ENCODE results near the gene ITM2B. TPM values are rescaled to one million over a fixed set of nuclear protein-coding genes. Genes with fewer than 3 reads are reported as not detected.

ITM2B gene
- total and polyA plus RNA-seq, 10 of the 15 experiments (the other 5 are each of a cell fraction or from before 2014, with no cell fraction given), result 2.5 to 18.1 (median 4.9) TPM

DNA sequence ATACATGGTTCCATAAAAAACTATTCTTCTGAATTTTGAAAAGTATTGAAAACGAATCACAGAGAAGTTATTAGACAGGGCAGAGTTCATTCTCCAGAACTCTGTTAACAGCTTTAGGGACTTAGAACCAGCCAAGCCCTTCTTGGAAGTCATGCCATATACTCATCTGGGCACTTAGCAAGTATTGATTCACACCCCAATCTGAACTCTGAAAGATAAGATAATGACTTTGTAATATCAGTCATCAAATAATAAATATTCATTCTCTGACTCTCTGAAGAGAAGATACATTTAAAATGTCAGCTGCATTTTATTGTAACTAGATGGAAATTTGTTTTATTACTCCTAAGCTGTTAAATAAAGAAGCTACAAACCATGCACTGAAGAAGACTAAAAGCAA is 43.8 kb upstream of the ITM2B start:
- no peak for FAIRE-seq
- CTCF ChIA-PET, result no interaction called here
- BruUV-seq (replicated peaks), result no TSS peak

More for the DNA sequence above, 43.8 kb upstream of the ITM2B start:
- POLR2A ChIA-PET, result no interaction called here
- intact Hi-C loops (cut with micrococcal nuclease; ENCODE audit: unreplicated experiment) (no loop called here), in situ Hi-C loops (cut with MboI) (no loop called here)
- 5% methylated on average over 1 of the region's 1 CpG for WGBS (ENCODE audit: insufficient coverage, insufficient replicate concordance, low lambda C conversion rate, missing lambda C conversion rate)
- Histone ChIP-seq H3K79me2 (ENCODE audit: control insufficient read depth, insufficient read depth, low read length) (no peaks in the 10 kb centered on the region), H3K9ac (ENCODE audit: control insufficient read depth, insufficient read depth, low read length) (no peak overlapping the region), H3K9me3 (replicated peaks; ENCODE audit: control insufficient read depth, insufficient read depth, low read length) (no peaks in the 10 kb centered on the region), H4K20me1 (ENCODE audit: control insufficient read depth, insufficient read depth) (no peaks in the 10 kb centered on the region), H3K27ac (ENCODE audit: control insufficient read depth, insufficient read depth) (no peak overlapping the region), H3K4me3 (no peak overlapping the region), H2AFZ (ENCODE audit: control insufficient read depth, low read depth, low read length) (no peak overlapping the region), H3K4me1 (ENCODE audit: control insufficient read depth, insufficient read depth, low read length) (no peaks in the 10 kb centered on the region; the same call in 1 of the 2 replicates), H3K4me2 (ENCODE audit: control insufficient read depth, insufficient read depth) (no peak overlapping the region), H3K36me3 (ENCODE audit: control insufficient read depth in 2 of 2, insufficient read depth in 2 of 2, low read length in 1 of 2) (no peaks in the 10 kb centered on the region), H3K27me3 (replicated peaks in 1 of 2; ENCODE audit: control insufficient read depth in 2 of 2, insufficient read depth in 2 of 2, low read length in 1 of 2) (no peaks in the 10 kb centered on the region; a peak in 2 of 4 replicates)
- ATAC-seq (no peak), DNase-seq (ENCODE audit: low read depth, low spot score) (no peak)
- no peak for TF ChIP-seq MYB (IDR thresholded peaks at IDR 0.05; ENCODE audit: borderline replicate concordance, low read depth, low read length)
- TF ChIP-seq NR2C2 (IDR thresholded peaks at IDR 0.05; ENCODE audit: borderline replicate concordance, control insufficient read depth, insufficient read length, low read depth), result no peak
- TF ChIP-seq, protein P1, sequence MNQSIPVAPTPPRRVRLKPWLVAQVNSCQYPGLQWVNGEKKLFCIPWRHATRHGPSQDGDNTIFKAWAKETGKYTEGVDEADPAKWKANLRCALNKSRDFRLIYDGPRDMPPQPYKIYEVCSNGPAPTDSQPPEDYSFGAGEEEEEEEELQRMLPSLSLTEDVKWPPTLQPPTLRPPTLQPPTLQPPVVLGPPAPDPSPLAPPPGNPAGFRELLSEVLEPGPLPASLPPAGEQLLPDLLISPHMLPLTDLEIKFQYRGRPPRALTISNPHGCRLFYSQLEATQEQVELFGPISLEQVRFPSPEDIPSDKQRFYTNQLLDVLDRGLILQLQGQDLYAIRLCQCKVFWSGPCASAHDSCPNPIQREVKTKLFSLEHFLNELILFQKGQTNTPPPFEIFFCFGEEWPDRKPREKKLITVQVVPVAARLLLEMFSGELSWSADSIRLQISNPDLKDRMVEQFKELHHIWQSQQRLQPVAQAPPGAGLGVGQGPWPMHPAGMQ (IDR thresholded peaks at IDR 0.05; ENCODE audit: borderline replicate concordance), result no peak
- TF ChIP-seq, protein P2, sequence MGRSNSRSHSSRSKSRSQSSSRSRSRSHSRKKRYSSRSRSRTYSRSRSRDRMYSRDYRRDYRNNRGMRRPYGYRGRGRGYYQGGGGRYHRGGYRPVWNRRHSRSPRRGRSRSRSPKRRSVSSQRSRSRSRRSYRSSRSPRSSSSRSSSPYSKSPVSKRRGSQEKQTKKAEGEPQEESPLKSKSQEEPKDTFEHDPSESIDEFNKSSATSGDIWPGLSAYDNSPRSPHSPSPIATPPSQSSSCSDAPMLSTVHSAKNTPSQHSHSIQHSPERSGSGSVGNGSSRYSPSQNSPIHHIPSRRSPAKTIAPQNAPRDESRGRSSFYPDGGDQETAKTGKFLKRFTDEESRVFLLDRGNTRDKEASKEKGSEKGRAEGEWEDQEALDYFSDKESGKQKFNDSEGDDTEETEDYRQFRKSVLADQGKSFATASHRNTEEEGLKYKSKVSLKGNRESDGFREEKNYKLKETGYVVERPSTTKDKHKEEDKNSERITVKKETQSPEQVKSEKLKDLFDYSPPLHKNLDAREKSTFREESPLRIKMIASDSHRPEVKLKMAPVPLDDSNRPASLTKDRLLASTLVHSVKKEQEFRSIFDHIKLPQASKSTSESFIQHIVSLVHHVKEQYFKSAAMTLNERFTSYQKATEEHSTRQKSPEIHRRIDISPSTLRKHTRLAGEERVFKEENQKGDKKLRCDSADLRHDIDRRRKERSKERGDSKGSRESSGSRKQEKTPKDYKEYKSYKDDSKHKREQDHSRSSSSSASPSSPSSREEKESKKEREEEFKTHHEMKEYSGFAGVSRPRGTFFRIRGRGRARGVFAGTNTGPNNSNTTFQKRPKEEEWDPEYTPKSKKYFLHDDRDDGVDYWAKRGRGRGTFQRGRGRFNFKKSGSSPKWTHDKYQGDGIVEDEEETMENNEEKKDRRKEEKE (IDR thresholded peaks at IDR 0.05), result no peak
- no peak for TF ChIP-seq EZH2 (IDR thresholded peaks at IDR 0.05; ENCODE audit: borderline replicate concordance, control insufficient read depth, low read depth, low read length)
- TF ChIP-seq ZNF384 (IDR thresholded peaks at IDR 0.05; ENCODE audit: borderline replicate concordance, low read depth, low read length), result no peak
- no peak for TF ChIP-seq TAF1 (IDR thresholded peaks at IDR 0.05; ENCODE audit: borderline replicate concordance, low read depth, low read length)
- TF ChIP-seq, protein P3, sequence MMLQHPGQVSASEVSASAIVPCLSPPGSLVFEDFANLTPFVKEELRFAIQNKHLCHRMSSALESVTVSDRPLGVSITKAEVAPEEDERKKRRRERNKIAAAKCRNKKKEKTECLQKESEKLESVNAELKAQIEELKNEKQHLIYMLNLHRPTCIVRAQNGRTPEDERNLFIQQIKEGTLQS (IDR thresholded peaks at IDR 0.05; ENCODE audit: borderline replicate concordance, extremely low read depth, low read depth, low read length), result no peak
- no peak for TF ChIP-seq TBL1XR1 (IDR thresholded peaks at IDR 0.05; ENCODE audit: low read depth, low read length)
- TF ChIP-seq SREBF2 (IDR thresholded peaks at IDR 0.05; ENCODE audit: low read length), result no peak
- no peak for TF ChIP-seq CEBPB (IDR thresholded peaks at IDR 0.05; ENCODE audit: borderline replicate concordance in 1 of 2, low read depth in 2 of 2, low read length in 2 of 2)
- TF ChIP-seq CBX3 (IDR thresholded peaks at IDR 0.05; ENCODE audit: borderline replicate concordance, low read depth), result no peak
- SMC1A ChIA-PET (ENCODE audit: uncharacterized antibody, unreplicated experiment), result no interaction called here
- RAD21 ChIA-PET (ENCODE audit: unreplicated experiment), result no interaction called here

Measured in GM12878 (cell line).